Caco-2 (cell line): ENCODE data around the gene S100Z. TPM values are rescaled to one million over a fixed set of nuclear protein-coding genes. Genes with fewer than 3 reads are reported as not detected.

ENCODE experiments used
- BruUV-seq: library from RNA; stranded (reverse); fragments of 400-500 nt; replicated peaks from 2 replicates; lab custom pipeline; 2021; lab: Mats Ljungman, UMichigan
- CTCF ChIA-PET: fragments of 300-600 bp; sonication (Branson Sonifier 250); formaldehyde crosslinking; loops from one replicate; lab custom pipeline; 2022; ENCODE audit warnings: antibody characterized with exemption; lab: Charles Lee
- POLR2A ChIA-PET: fragments of 300-600 bp; sonication (Branson Sonifier 250); formaldehyde crosslinking; loops from one replicate; lab custom pipeline; 2022; ENCODE audit warnings: antibody characterized with exemption; lab: Charles Lee
- DNase-seq, 2 experiments: peaks; one replicate each; pipeline versions ENCODE4 v3.0.0 to v3.0.0-alpha.2; 2020 to 2022
- H3K27me3 ChIP-seq: replicated peaks from 2 replicates; pipeline ENCODE4 v1.6.0; 2011; ENCODE audit warnings: low read length; ENCODE audit not compliant: control insufficient read depth, insufficient read depth
- H3K36me3 ChIP-seq: 2 replicates; pipeline ENCODE4 v1.5.1; 2011; ENCODE audit warnings: low read length; ENCODE audit not compliant: control insufficient read depth, insufficient read depth
- H3K4me1 ChIP-seq: fragments of 250-450 bp; sonication (Bioruptor Pico); 2 replicates; pipeline ENCODE4 v1.5.1; 2020; ENCODE audit warnings: mild to moderate bottlenecking
- H3K4me3 ChIP-seq: 2 replicates; pipeline ENCODE4 v1.5.1; 2011; ENCODE audit warnings: low read depth, mild to moderate bottlenecking, control low read depth, low read length
- H3K9me3 ChIP-seq: fragments of 250-450 bp; sonication (Bioruptor Pico); 2 replicates; pipeline ENCODE4 v1.5.1; 2020; ENCODE audit warnings: mild to moderate bottlenecking, moderate library complexity
- H3K27ac Mint-ChIP-seq: one replicate; pipeline ENCODE4 v1.8.0; 2022; ENCODE audit warnings: mixed read lengths; ENCODE audit not compliant: unreplicated experiment
- H3K27me3 Mint-ChIP-seq: one replicate; pipeline ENCODE4 v1.8.0; 2022; ENCODE audit warnings: mixed read lengths; ENCODE audit not compliant: insufficient read depth, unreplicated experiment
- H3K36me3 Mint-ChIP-seq: one replicate; pipeline ENCODE4 v1.8.0; 2022; ENCODE audit warnings: mild to moderate bottlenecking, mixed read lengths; ENCODE audit not compliant: insufficient read depth, unreplicated experiment
- H3K4me1 Mint-ChIP-seq: one replicate; pipeline ENCODE4 v1.8.0; 2022; ENCODE audit warnings: low read depth, mixed read lengths; ENCODE audit not compliant: unreplicated experiment
- H3K4me3 Mint-ChIP-seq: one replicate; pipeline ENCODE4 v1.8.0; 2022; ENCODE audit warnings: mild to moderate bottlenecking, moderate library complexity, mixed read lengths; ENCODE audit not compliant: unreplicated experiment
- H3K9me3 Mint-ChIP-seq: one replicate; pipeline ENCODE4 v1.8.0; 2022; ENCODE audit warnings: mixed read lengths; ENCODE audit not compliant: unreplicated experiment
- intact Hi-C: fragments of 100-400 bp; cut with micrococcal nuclease; formaldehyde crosslinking; loops from one replicate; pipeline ENCODE4 v1.10.0; 2022; ENCODE audit not compliant: unreplicated experiment
- total RNA-seq: library from RNA; stranded (reverse); gene quantifications from 2 replicates; pipeline ENCODE4 v1.2.3, GENCODE V29; 2022
- TF ChIP-seq, protein P1 (sequence below), 2 experiments: fragments of 200-600 bp in 1 of 2; IDR thresholded peaks; 1 replicate in 1 of 2; 2 replicates in 1 of 2; pipeline versions ENCODE4 v1.5.1 to v1.8.0; 2011 to 2022; ENCODE audit warnings: antibody characterized with exemption in 1 of 2, control low read depth in 1 of 2, inconsistent platforms in 1 of 2, low read depth in 1 of 2, low read length in 1 of 2, mild to moderate bottlenecking in 1 of 2, moderate library complexity in 1 of 2; ENCODE audit not compliant: insufficient read depth in 1 of 2, severe bottlenecking in 1 of 2, unreplicated experiment in 1 of 2

The S100Z gene
- total RNA-seq, 1 experiment from 2014 or later, result 0.66 TPM

DNA sequence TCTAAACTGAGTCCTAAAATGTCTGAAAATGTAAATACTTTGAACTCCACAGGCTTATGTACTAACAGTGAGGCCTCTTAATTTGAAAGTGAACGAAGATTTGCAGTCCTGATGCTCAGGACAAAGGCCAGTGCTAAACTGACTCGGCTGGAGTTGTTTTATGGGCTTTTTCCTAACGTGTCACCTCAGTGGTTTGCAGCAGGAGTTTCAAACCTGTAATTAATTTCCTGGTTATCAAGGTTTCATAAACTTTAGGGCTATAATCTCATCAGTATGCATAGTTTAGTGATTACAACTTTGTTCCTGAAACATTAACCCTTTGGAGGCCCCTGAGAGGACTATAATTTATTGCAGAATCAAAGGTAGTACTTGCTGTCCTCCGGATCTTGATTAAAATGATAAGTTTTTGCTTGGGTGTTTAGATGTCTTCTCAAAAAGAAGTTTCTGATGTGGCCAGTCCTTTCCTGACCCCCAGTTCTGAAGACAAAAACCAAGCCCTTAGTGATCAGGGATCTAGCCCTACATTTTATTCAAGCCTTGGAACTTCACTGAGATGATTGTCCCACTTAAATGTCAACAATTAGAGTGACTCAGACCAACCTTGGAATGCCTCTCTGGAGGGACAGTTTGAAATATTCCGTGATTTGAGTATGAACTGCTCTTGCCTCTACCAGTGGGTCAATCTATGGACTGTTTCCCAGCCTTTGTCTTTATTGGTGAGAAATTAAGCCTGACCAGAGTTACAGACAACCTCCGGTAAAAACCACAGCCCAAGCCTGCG, 11.1 kb upstream of the S100Z start:
- H3K27ac Mint-ChIP-seq, result peak overlapping the region; percentile 78
- TF ChIP-seq, protein P1, sequence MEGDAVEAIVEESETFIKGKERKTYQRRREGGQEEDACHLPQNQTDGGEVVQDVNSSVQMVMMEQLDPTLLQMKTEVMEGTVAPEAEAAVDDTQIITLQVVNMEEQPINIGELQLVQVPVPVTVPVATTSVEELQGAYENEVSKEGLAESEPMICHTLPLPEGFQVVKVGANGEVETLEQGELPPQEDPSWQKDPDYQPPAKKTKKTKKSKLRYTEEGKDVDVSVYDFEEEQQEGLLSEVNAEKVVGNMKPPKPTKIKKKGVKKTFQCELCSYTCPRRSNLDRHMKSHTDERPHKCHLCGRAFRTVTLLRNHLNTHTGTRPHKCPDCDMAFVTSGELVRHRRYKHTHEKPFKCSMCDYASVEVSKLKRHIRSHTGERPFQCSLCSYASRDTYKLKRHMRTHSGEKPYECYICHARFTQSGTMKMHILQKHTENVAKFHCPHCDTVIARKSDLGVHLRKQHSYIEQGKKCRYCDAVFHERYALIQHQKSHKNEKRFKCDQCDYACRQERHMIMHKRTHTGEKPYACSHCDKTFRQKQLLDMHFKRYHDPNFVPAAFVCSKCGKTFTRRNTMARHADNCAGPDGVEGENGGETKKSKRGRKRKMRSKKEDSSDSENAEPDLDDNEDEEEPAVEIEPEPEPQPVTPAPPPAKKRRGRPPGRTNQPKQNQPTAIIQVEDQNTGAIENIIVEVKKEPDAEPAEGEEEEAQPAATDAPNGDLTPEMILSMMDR (IDR thresholded peaks at IDR 0.05; ENCODE audit: insufficient read depth in 1 of 2, low read depth in 1 of 2, low read length in 1 of 2, severe bottlenecking in 1 of 2, unreplicated experiment in 1 of 2), result no peak
- no peaks in the 10 kb centered on the region for H3K9me3 ChIP-seq
- ChIA-PET CTCF (no interaction called here), POLR2A (no interaction called here)
- no peak overlapping the region for H3K4me3 ChIP-seq
- no peaks in the 10 kb centered on the region for H3K27me3 Mint-ChIP-seq
- peak in 1 of 2 experiments; percentile 64 for DNase-seq
- H3K36me3 Mint-ChIP-seq, result peaks cover 48% of the 10 kb centered on the region
- intact Hi-C loops, result no loop called here
- H3K27me3 ChIP-seq, result no peaks in the 10 kb centered on the region
- peaks cover 17% of the 10 kb centered on the region for H3K9me3 Mint-ChIP-seq
- H3K36me3 ChIP-seq, result 0 out of 2 replicates have a peak, but pooled peaks cover 2% of the 10 kb centered on the region
- no peak overlapping the region for H3K4me3 Mint-ChIP-seq
- peaks cover 27% of the 10 kb centered on the region for H3K4me1 ChIP-seq
- peaks cover 24% of the 10 kb centered on the region for H3K4me1 Mint-ChIP-seq
- no TSS peak for BruUV-seq

DNA sequence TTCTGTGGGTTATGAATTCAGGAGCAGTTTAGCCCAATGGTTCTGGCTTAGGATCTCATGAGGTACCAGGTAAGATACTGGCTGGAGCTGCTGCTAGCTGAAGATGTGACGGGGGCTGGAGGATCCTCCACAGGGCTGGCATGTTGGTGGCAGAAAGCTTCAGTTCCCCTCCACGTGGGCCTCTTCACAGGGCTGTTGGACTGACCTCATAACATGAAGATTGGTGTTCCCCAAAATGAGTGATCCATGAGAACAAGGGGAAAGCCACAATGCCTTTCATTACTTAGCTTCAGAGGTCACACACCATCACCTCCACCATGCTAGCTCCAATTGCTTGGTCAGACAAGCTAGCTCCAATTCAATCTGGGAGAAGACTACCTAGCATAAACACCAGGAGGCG, 8.5 kb upstream of the S100Z start:
- Histone ChIP-seq H3K4me1 (peaks cover 22% of the 10 kb centered on the region), H3K27me3 (no peaks in the 10 kb centered on the region), H3K9me3 (no peaks in the 10 kb centered on the region), H3K4me3 (no peak overlapping the region), H3K36me3 (0 out of 2 replicates have a peak, but pooled peaks cover 2% of the 10 kb centered on the region)
- ChIA-PET CTCF (no interaction called here), POLR2A (no interaction called here)
- peaks cover 17% of the 10 kb centered on the region for H3K9me3 Mint-ChIP-seq
- no peak for DNase-seq
- intact Hi-C loops, result no loop called here
- TF ChIP-seq, protein P1 (IDR thresholded peaks at IDR 0.05; ENCODE audit: insufficient read depth in 1 of 2, low read depth in 1 of 2, low read length in 1 of 2, severe bottlenecking in 1 of 2, unreplicated experiment in 1 of 2), result no peak
- H3K27ac Mint-ChIP-seq, result no peak overlapping the region
- peaks cover 24% of the 10 kb centered on the region for H3K4me1 Mint-ChIP-seq
- no TSS peak for BruUV-seq
- H3K27me3 Mint-ChIP-seq, result no peaks in the 10 kb centered on the region
- peaks cover 27% of the 10 kb centered on the region for H3K36me3 Mint-ChIP-seq
- no peak overlapping the region for H3K4me3 Mint-ChIP-seq

DNA sequence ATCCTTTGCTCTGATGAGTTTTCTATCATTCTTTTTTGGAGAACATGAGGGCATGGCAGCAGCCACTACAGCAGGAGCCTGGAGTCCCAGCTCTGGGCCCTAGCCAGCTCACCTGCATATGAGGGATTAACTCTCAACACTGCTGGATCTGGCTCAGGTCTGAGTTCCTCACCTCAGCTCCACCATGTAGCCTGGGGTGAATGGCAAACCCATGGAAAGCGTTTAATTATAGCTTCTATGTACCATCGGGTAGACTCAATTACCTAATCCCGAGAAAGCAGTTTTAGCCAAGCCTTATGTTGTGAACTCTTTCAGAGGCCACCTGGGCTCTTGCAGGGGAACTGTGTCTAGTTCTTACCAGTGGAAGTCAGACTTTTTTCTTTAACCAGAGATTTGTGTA, 3.9 kb upstream of the S100Z start:
- Histone ChIP-seq H3K9me3 (no peaks in the 10 kb centered on the region), H3K4me3 (no peak overlapping the region), H3K27me3 (no peaks in the 10 kb centered on the region), H3K4me1 (peaks cover 18% of the 10 kb centered on the region), H3K36me3 (no peaks in the 10 kb centered on the region)
- Mint-ChIP-seq H3K27me3 (no peaks in the 10 kb centered on the region), H3K36me3 (peaks cover 7% of the 10 kb centered on the region), H3K4me3 (no peak overlapping the region), H3K4me1 (peaks cover 7% of the 10 kb centered on the region), H3K9me3 (peaks cover 17% of the 10 kb centered on the region), H3K27ac (no peak overlapping the region)
- ChIA-PET CTCF (no interaction called here), POLR2A (no interaction called here)
- intact Hi-C loops, result no loop called here
- TF ChIP-seq, protein P1 (IDR thresholded peaks at IDR 0.05; ENCODE audit: insufficient read depth in 1 of 2, low read depth in 1 of 2, low read length in 1 of 2, severe bottlenecking in 1 of 2, unreplicated experiment in 1 of 2), result no peak
- no TSS peak for BruUV-seq
- no peak for DNase-seq
